AG10803 (cell line): ENCODE data around the gene TBC1D3H.
"Not testable (repeated sequence)": the region's sequence is repeated elsewhere in the genome, so short reads cannot be mapped to it uniquely, and the experiment has no call there.

Source experiments
- DNase-seq: peaks from one replicate; pipeline ENCODE4 v3.0.0; 2010; ENCODE audit warnings: low read depth
- H3K4me3 ChIP-seq: 2 replicates; pipeline ENCODE4 v1.5.1; 2011; ENCODE audit warnings: mild to moderate bottlenecking, low read length, control low read depth

Gene TBC1D3H

GRCh38 chr17:36388385-36389245 is at the start of gene TBC1D3H:
TSS of gene TBC1D3H (minus strand) at chr17:36388435. CDS start at chr17:36386895, 1,540 bp downstream.
- DNase-seq, H3K4me3 ChIP-seq: not testable (repeated sequence)

GRCh38 chr17:36428891-36429290 is 40.7 kb upstream of the TBC1D3H start:
- H3K4me3 ChIP-seq = not testable (repeated sequence)

GRCh38 chr17:36415180-36415941 is 27.1 kb upstream of the TBC1D3H start:
- not testable (repeated sequence) for DNase-seq, H3K4me3 ChIP-seq

More at GRCh38 chr17:36428891-36429290, 40.7 kb upstream of the TBC1D3H start:
- DNase-seq = not testable (repeated sequence)

- H3K4me3 ChIP-seq, DNase-seq: not testable (repeated sequence)
Measured at GRCh38 chr17:36390943-36391645, 2.9 kb upstream of the TBC1D3H start.

GRCh38 chr17:36375938-36376337 is 12.3 kb downstream of the TBC1D3H start:
- not testable (repeated sequence) for H3K4me3 ChIP-seq

GRCh38 chr17:36362496-36362895 is 25.7 kb downstream of the TBC1D3H start:
- H3K4me3 ChIP-seq, DNase-seq: not testable (repeated sequence)

More at GRCh38 chr17:36375938-36376337, 12.3 kb downstream of the TBC1D3H start:
- DNase-seq = not testable (repeated sequence)
